Cardiac muscle cell (in vitro differentiated cells and primary cell): ENCODE measurements around the gene SNAI1. TPM values are rescaled to one million over a fixed set of nuclear protein-coding genes. Genes with fewer than 3 reads are reported as not detected.
"Not testable (repeated sequence)": the region's sequence is repeated elsewhere in the genome, so short reads cannot be mapped to it uniquely, and the experiment has no call there.

Experiments used
- DNase-seq, 2 donors: peaks; one replicate each; pipeline versions ENCODE4 v3.0.0 to v3.0.0-alpha.2; 2010 to 2017; ENCODE audit warnings: low read depth in 1 of 2, low spot score in 1 of 2
- H3K27ac ChIP-seq: fragments of 200-600 bp; sonication (generic); 2 replicates; pipeline ENCODE4 v1.5.1; 2016
- H3K27me3 ChIP-seq: fragments of 200-600 bp; sonication (generic); 2 replicates; pipeline ENCODE4 v1.6.0; 2016; ENCODE audit warnings: control low read depth
- H3K36me3 ChIP-seq: fragments of 200-600 bp; sonication (generic); 2 replicates; pipeline ENCODE4 v1.5.1; 2016; ENCODE audit warnings: control low read depth
- H3K4me1 ChIP-seq: fragments of 200-600 bp; sonication (generic); 2 replicates; pipeline ENCODE4 v1.8.1; 2017; ENCODE audit warnings: low read depth, mild to moderate bottlenecking, mixed run types
- H3K4me3 ChIP-seq: fragments of 200-600 bp; sonication (generic); 2 replicates; pipeline ENCODE4 v1.5.1; 2016; ENCODE audit warnings: mild to moderate bottlenecking
- H3K9me3 ChIP-seq: fragments of 200-600 bp; sonication (generic); 2 replicates; pipeline ENCODE4 v1.5.1; 2017; ENCODE audit warnings: low read depth, mild to moderate bottlenecking, control low read depth
- CTCF ChIP-seq: IDR thresholded peaks from 2 replicates; pipeline ENCODE4 v1.5.1; 2012; ENCODE audit warnings: low read depth, mild to moderate bottlenecking, low read length
- polyA plus RNA-seq: library from polyadenylated mRNA; unstranded; fragments of >200 nt; fragmentation: Nextera tagmentation; extraction: Ambion mirVana; gene quantifications from 2 replicates; pipeline ENCODE4 v1.2.1, GENCODE V29; 2016
- total RNA-seq: library from RNA; depleted of rRNA; stranded (reverse); fragments of >200 nt; gene quantifications from 2 replicates; pipeline ENCODE4 v1.2.3, GENCODE V29; 2016

Gene SNAI1
- total and polyA plus RNA-seq, 2 experiments from 2014 or later: 7.8 to 13.4 TPM

GRCh38 chr20:49969234-49969633 is 13.5 kb upstream of the SNAI1 start:
- no peak for DNase-seq
- H3K9me3 ChIP-seq: no peaks in the 10 kb centered on the region
- TF ChIP-seq CTCF: no peak
- H3K4me1 ChIP-seq: no peaks in the 10 kb centered on the region
- H3K27me3 ChIP-seq: no peaks in the 10 kb centered on the region
- H3K36me3 ChIP-seq: no peaks in the 10 kb centered on the region
- H3K4me3 ChIP-seq: no peak overlapping the region
- H3K27ac ChIP-seq: no peak overlapping the region

- Histone ChIP-seq H3K9me3 (no peaks in the 10 kb centered on the region), H3K27me3 (no peaks in the 10 kb centered on the region), H3K4me3 (no peak overlapping the region), H3K27ac (no peak overlapping the region), H3K36me3 (no peaks in the 10 kb centered on the region), H3K4me1 (no peaks in the 10 kb centered on the region)
- TF ChIP-seq CTCF: no peak
- DNase-seq: no peak
These were observed 12.8 kb upstream of the SNAI1 start for GRCh38 chr20:49969946-49970345.

- TF ChIP-seq CTCF: no peak
- H3K27me3 ChIP-seq: no peaks in the 10 kb centered on the region
- no peaks in the 10 kb centered on the region for H3K36me3 ChIP-seq
- H3K27ac ChIP-seq: no peak overlapping the region
- no peak for DNase-seq
- H3K9me3 ChIP-seq: no peaks in the 10 kb centered on the region
- H3K4me1 ChIP-seq: no peaks in the 10 kb centered on the region
- no peak overlapping the region for H3K4me3 ChIP-seq
These were observed 12.3 kb upstream of the SNAI1 start for GRCh38 chr20:49970498-49970897.

- DNase-seq: no peak
- H3K9me3 ChIP-seq: no peaks in the 10 kb centered on the region
- no peak for TF ChIP-seq CTCF
- no peaks in the 10 kb centered on the region for H3K4me1 ChIP-seq
- no peak overlapping the region for H3K27ac ChIP-seq
- H3K4me3 ChIP-seq: no peak overlapping the region
- H3K36me3 ChIP-seq: no peaks in the 10 kb centered on the region
- no peaks in the 10 kb centered on the region for H3K27me3 ChIP-seq
These were observed 8.8 kb upstream of the SNAI1 start for GRCh38 chr20:49973981-49974380.

- DNase-seq: no peak
- no peaks in the 10 kb centered on the region for H3K4me1 ChIP-seq
These were observed 6.2 kb upstream of the SNAI1 start for GRCh38 chr20:49976542-49976941.

GRCh38 chr20:49977740-49978139 is 5.0 kb upstream of the SNAI1 start:
- H3K9me3 ChIP-seq, H3K4me3 ChIP-seq, H3K27ac ChIP-seq: not testable (repeated sequence)

More at GRCh38 chr20:49976542-49976941, 6.2 kb upstream of the SNAI1 start:
- TF ChIP-seq CTCF: no peak
- no peak overlapping the region for H3K27ac ChIP-seq
- no peak overlapping the region for H3K4me3 ChIP-seq
- no peaks in the 10 kb centered on the region for H3K36me3 ChIP-seq
- H3K9me3 ChIP-seq: no peaks in the 10 kb centered on the region
- H3K27me3 ChIP-seq: no peaks in the 10 kb centered on the region

More at GRCh38 chr20:49977740-49978139, 5.0 kb upstream of the SNAI1 start:
- not testable (repeated sequence) for H3K36me3 ChIP-seq, H3K27me3 ChIP-seq, H3K4me1 ChIP-seq, DNase-seq
